GM12875 (cell line): Measurements from ENCODE around the gene SLC8A1.

Source experiments
- H3K4me3 ChIP-seq: one replicate; pipeline ENCODE4 v1.5.1; 2011; ENCODE audit warnings: low read depth, low read length, control low read depth
- TF ChIP-seq, protein P1 (sequence below): IDR thresholded peaks from 2 replicates; pipeline ENCODE4 v1.5.1; 2011; ENCODE audit warnings: low read depth, mild to moderate bottlenecking, control low read depth, inconsistent platforms, low read length, moderate library complexity, borderline replicate concordance; ENCODE audit not compliant: insufficient read depth

SLC8A1 gene

GRCh38 chr2:40213071-40213470 lies 238.8 kb downstream of the SLC8A1 start:
- TF ChIP-seq, protein P1, sequence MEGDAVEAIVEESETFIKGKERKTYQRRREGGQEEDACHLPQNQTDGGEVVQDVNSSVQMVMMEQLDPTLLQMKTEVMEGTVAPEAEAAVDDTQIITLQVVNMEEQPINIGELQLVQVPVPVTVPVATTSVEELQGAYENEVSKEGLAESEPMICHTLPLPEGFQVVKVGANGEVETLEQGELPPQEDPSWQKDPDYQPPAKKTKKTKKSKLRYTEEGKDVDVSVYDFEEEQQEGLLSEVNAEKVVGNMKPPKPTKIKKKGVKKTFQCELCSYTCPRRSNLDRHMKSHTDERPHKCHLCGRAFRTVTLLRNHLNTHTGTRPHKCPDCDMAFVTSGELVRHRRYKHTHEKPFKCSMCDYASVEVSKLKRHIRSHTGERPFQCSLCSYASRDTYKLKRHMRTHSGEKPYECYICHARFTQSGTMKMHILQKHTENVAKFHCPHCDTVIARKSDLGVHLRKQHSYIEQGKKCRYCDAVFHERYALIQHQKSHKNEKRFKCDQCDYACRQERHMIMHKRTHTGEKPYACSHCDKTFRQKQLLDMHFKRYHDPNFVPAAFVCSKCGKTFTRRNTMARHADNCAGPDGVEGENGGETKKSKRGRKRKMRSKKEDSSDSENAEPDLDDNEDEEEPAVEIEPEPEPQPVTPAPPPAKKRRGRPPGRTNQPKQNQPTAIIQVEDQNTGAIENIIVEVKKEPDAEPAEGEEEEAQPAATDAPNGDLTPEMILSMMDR = 0 out of 2 replicates have a peak, but pooled peaks have one; percentile 4
- no peak overlapping the region for H3K4me3 ChIP-seq

- TF ChIP-seq, protein P1 = no peak
- no peak overlapping the region for H3K4me3 ChIP-seq
These were observed 240.9 kb downstream of the SLC8A1 start for GRCh38 chr2:40210968-40211353.

GRCh38 chr2:40210344-40210967 lies 241.4 kb downstream of the SLC8A1 start:
- H3K4me3 ChIP-seq = no peak overlapping the region
- TF ChIP-seq, protein P1 = no peak

GRCh38 chr2:40209761-40210160 lies 242.1 kb downstream of the SLC8A1 start:
- no peak overlapping the region for H3K4me3 ChIP-seq
- TF ChIP-seq, protein P1 = no peak

- TF ChIP-seq, protein P1 = no peak
These were observed 243.4 kb downstream of the SLC8A1 start for GRCh38 chr2:40208463-40208862.

GRCh38 chr2:40204268-40204667 lies 247.6 kb downstream of the SLC8A1 start:
- TF ChIP-seq, protein P1 = no peak

More at GRCh38 chr2:40208463-40208862, 243.4 kb downstream of the SLC8A1 start:
- H3K4me3 ChIP-seq = no peak overlapping the region

DNA sequence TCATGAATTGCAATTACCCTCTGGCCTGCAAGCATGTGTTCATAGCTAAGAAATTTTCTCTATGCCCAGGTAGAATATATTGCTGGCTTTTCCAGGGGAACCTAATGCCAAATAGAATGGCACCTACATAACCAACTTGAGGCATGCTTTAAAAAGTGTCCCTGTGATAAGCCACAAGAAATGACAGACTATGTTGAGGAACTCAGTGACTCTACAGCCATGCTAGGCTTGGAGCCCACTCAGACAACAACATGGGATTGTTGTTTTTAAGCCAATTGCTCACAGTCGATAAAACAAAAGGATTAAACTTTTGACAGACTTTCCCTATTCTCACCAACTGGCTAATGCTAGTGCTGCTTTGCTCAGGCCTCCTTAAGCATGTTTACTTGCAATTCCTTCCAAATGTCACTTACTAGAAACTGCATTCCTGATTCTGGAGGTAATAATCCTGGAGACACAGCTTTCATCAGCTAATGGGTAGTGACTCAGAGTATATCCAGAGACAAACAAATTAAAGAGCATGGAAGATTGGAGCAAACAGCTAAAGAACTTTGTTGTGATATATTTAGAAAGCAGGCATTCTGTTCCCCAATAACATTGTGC lies 249.0 kb downstream of the SLC8A1 start:
- H3K4me3 ChIP-seq = no peak overlapping the region
- TF ChIP-seq, protein P1 = no peak

More at GRCh38 chr2:40204268-40204667, 247.6 kb downstream of the SLC8A1 start:
- no peak overlapping the region for H3K4me3 ChIP-seq
